Stimulated activated CD4-positive, alpha-beta T cell treated with anti-CD3 and anti-CD28 coated beads, TNF-alpha, amount 100 ng/mL, for 4 hours (primary cell): Measurements from ENCODE around the gene ZNF593OS.

ENCODE experiments used
- DNase-seq, 3 experiments: peaks; one replicate each; pipeline ENCODE4 v3.0.0-alpha.2; 2020; ENCODE audit warnings: low read depth in 3 of 3

ZNF593OS gene

DNA sequence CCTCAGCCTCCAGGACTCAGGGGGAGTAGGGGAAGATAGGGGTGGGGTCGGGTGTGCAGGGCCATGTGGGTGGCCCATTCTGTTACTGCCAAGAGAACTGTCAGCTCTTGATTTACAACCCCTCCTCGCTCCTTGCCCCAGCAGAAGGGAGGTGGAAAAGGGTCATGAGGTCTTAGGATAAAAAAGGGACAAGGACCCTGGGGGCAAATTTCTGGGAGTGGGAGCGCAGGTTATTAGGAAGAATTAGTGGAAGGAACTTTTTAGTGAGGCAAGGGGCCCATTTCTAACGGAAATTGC, 11.9 kb downstream of the ZNF593OS start:
- DNase-seq, result no peak

DNA sequence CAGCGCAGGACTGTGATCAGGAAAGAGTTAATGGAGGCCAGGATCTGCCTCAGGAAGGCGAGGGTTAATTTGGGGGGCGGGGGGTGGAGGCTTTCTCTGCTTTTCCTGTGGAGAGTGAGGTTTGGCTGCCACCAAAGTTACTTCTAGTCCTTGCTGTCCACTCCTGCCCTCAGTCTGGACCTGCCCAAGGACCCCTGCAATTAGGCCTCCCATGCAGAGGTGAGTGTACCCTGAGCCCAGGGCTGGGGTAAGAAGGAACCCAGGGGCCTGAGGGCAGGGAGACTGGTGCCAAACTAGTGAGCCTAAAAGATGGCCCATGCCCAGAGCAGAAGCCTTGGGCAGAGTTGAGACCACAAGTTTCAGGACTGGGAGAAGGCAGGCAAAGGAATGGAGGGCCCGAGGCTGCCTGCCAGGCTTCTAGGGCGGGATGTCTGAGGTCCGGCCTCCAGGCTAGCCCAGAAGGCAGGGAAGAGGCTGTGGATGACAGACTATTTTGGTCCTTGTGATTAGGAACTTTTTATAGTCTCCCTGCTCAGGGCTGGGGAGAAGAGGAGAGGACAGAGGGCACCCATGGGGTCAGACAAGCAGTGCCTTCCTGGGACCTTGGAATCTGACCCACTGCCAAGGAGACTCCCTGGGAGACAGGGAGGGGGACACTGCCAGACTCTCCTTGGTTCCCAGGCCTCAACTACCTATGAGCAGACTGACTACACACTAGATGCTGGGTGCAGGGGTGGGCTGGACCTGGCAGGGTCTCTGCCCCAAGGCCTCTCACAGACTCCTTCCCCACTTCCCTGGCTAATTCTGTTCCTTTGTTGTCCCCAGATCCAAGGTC, 12.5 kb downstream of the ZNF593OS start, which contains the start of gene FAM110D:
Gene FAM110D (plus strand): TSS at position 172 of the 835 bp plus-strand sequence. CDS start 2,213 bp downstream, outside the sequence.
- no peak for DNase-seq

DNA sequence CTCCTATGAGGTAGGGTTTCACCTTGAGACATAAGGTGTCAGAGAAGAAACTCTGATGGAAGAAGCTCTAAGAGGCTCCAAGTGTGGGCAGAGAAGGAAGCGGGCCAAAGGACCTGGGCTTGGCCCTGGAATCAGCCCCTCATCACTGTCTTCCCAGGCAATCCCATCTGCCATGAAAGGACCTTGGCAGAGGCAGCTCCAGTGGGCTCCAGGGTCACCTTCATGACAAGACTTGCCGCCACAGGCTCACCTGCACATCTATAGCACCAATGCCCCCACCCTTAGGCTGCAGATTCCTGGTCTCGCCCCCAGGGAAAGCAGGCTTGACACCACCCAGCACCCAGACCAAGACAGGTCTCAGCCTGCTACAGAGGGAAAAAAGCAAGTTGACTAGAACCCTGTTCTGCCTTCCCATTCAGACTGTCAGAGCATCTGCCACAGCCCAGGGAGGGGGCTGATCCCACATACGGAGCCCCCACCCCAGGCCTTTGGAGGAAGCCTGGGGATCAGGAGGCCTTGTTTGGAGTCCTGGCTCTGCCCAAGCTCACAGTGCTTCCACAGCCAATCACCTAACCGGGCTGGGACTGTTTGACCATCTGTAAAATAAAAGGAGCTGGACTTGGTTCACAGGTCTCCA, 13.2 kb downstream of the ZNF593OS start:
- DNase-seq, result no peak

DNA sequence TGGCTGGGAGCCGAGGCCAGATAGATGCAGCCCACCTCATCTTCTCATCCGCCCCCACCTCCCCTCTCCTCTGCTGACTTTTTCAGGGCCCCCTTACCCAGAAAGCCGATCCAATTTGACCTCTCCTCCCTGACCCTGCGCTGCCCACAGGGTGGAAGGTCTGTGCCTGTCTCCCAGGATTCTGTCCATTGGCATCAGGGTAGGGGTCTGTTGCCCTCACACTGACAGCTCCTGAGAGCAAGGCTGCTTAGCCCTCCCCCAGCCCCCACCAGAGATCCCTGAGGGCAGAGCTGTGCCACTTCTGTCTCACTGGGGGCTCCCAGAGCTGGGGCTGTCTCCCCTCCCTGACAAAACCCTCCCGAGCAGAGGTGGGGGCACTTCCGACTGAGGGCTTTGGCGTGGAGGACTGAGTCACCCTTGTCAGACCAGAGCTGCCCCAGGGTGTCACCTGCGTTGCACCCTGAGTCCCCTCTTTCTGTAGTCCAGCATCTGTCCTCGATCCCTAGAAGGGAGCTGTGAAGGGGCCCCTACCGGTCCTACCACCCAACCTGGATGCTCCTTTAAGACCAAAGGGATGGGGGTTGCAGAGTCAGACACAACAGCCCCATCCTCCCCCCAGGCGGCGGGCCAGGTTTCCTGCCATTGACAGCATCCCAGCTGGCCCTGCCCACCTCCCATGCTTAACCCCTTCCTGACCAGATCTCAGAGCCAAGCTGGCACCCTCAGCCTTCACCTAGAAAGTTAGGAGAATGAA, 15.2 kb downstream of the ZNF593OS start:
- no peak for DNase-seq

DNA sequence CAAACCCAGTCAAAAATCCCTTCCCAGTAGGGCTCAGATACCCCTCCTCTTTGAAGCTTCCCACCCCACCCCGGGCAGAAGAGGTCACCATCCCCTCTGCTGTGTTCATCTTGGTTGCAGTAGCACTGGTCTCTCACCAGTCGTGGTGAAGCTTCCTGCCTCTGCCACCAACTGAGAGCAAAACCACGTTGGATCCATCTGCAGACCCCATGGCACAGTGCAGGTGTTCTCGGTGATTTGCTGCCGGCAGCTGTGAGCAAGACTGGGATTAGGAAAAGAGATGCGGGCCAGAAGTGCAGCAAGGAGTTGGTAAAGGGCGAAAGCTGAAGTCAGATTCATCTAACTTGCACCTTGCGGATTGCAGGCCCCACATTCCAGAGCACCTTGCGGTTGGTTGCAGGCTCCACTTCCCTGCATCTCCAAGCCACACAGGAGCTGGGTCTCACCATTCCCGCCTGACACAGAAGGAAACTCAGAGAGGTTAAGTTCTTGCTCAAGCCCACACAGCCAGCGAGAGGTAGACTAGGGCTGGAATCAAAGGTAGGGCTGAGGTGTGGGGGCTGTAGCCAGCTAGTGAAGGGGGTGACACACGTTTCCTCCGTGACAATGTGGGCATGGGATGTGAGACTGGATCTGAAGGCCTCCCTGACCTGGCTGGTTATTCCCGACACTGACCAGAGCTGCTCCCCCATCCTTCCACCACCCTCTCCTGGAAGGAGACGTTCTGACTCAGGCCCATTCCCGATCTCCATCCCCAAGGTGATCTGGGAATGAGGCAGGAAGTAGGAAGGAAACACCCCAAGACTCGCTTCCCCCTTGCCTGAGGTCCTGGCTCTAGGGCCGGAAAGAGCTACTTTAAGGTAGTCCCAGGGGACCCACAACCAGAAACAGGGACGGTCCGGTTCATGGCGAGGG, 16.0 kb downstream of the ZNF593OS start:
- no peak for DNase-seq

DNA sequence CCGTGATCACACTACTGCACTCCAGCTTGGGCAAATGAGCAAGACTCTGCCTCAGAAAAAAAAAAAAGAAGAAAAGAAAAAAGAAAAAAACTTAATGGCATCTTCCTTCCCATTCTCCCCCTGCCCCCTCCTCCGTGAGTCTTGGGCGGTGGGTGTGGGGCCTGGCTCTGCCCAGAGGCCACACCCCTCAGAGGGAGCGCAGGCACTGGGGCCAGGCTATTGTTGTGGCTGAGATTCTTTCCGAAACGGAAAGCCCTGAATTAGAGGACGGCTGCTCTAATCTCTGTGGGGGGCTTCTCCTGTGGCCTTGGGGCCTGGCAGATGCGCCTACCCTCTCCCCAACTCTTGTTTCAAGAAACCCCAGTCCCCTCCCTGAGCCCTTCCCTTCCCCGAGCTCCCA, 16.9 kb downstream of the ZNF593OS start:
- no peak for DNase-seq

DNA sequence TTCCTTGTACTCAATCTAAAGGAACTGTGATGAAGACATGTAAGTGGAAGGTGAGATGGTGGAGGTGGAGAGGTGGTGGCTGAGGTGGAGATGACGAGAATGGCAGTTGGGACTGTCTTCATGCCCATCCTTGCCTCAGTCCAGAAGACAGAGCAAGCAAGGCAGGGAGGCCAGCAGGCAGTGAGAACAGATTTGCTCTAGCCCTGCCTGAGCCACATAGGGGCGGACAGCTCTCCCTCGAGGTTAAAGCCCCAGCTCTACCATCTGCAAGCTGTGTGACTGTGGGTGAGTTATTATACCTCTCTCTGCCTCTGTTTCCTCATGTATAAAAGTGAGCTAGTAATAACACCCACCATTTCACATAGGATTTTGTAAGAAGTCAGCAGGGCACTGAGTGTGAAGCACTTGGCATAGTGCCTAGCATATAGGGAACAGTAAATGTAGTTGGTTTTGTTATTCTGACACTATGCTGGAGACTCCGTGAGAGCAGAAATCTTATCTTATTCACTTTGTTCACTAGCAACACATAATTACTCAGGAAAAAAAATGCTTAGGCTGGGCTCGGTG, 17.6 kb downstream of the ZNF593OS start:
- no peak for DNase-seq

DNA sequence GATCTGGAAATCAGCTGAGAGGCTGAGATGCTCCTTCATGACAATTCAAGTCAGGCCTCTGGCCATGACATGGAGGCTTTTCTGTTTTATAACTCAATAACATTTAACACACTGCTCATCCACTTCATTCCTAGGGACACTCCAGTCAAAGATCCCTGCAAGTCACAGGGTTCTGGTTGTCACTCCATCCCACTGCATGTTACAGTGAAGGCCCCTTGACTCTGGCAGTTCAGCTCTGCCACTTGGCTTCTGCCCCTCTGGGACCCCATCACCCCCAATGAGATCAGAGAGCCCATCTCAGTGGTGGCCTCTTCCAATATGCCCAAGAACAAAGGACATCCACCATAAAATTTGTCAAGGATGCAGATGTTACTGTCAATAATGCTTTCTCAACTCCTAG, 22.7 kb downstream of the ZNF593OS start:
- no peak for DNase-seq

DNA sequence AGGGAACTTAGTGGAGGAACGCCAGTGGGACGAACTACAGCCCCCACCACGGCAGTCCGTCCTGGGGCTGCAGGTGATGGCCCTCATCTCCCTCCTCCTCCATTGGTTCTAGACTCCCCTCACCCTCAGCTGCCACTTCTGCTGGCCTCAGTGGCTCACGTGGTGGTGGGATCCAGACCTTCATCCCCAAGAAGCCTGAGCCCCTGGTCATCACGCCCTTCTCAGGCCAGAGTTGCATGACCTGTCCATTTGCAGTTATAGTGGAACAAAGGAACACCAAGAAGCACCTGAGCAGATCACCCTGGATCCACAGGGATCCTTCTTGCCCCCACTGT, 25.7 kb downstream of the ZNF593OS start:
- DNase-seq, result no peak

DNA sequence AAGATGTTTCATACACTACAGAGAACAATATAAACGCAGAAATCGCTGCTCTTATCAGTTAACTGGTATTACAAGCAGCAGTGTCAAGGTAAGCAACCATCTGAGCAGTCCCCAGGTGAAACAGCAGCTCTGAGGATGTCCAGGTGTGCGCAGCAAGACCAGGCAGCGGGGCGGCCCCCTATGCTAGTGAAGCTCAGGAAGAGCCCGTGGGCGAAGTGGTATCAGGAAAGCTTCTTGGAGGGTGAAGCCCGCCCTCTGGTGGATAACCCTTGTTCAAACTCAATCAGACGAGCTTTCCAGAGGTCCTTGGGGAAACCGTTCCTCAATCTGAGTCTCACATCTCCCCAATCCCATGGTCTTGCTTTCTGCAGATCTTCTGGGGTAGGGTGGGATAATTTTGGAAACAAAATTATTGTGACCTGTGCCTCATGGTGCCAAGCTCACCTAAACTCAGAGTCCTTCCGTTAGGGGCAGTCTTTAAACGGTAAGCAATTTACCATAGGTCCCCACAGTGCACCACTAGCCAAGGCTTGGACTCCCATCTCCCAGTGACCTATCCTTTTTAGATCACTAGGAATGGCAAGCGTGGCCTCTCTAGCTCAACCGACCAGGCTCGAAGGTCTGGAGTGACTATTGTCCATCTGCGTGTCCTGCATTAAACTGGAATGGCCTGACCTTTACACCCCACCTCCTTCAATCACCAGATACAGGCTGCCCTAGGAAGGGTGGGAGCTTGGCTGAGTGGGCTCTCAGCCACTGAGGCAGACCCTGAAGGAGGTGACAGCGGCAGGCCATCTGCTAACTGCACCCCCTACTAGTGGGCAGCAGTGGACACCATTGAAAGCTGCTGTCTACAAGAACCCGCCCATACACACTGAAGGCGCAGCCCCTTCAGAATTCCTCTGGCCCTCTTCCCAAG, 26.3 kb downstream of the ZNF593OS start:
- peak; percentile 41 to 58 (median 49) for DNase-seq

DNA sequence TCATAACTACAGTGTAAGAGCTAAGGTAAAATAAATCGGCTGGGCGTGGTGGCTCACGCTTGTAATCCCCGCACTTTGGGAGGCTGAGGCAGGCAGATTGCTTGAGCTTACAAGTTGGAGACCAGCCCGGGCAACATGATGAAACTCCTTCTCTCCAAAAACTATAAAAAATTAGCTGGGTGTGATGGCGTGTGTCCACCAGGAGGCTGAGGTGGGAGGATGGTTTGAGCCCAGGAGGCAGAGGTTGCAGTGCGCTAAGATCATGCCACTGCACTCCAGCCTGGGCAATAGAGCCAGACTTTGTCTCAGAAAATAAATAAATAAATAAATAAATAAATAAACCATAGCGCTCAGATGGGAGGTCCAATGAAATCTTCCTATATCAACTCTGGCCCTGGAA, 29.5 kb downstream of the ZNF593OS start:
- DNase-seq, result no peak

DNA sequence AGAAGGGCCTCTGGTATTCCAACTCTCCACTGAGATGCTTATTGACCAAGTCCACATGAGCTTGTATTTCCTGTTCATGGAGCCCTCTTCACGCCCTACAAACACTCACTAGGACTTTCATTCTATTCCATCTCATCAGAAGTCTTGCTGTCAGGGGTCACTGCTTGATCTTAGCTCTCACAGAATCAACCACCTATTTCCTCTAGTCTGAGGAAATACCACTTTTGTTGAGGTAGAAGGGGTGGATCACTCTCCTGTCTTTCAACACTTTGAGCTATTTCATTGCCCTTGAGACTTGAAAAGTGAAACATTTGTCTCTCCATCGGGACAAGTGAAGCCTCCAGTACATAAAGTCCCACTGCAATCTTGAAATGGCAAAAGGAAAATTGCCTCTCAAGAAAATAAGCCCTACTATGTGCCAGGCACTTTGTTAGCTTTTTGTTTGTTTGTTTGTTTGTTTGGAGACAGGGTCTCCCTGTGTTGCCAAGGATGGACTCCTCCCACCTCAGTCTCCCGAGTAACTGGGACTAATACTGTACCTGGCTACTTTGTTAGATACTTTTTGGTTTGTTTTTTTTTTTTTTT, 32.6 kb downstream of the ZNF593OS start:
- no peak for DNase-seq

DNA sequence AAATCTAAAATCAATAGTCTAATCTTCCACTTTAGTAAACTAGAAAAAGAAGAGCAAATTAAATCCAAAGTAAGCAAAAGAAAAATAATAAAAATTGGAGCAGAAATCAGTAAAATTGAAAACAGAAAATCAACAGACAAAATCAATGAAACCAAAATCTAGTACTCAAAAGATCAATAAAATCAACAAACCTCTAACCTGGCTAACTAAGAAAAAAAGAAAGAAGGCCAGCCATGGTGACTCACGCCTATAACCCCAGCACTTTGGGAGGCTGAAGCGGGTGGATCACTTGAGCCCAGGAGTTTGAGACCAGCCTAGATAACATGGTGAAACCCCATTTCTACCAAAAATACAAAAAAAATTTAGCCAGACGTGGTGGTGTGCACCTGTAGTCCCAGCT, 37.2 kb downstream of the ZNF593OS start:
- DNase-seq, result no peak

DNA sequence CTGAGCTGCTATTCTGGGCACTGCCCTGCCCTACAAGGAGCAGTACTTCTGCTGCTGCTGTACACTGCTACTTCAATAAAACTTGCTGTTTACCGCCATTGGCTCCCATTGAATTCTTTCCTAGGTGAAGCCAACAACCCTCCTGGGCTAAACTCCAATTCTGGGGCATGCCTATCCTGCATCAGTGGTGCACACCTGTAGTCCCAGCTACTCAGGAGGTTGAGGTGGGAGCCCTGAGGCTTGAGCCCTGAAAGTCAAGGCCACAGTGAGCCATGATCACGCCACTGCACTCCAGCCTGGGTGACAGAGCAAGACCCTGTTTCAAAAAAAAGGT, 38.8 kb downstream of the ZNF593OS start:
- no peak for DNase-seq

DNA sequence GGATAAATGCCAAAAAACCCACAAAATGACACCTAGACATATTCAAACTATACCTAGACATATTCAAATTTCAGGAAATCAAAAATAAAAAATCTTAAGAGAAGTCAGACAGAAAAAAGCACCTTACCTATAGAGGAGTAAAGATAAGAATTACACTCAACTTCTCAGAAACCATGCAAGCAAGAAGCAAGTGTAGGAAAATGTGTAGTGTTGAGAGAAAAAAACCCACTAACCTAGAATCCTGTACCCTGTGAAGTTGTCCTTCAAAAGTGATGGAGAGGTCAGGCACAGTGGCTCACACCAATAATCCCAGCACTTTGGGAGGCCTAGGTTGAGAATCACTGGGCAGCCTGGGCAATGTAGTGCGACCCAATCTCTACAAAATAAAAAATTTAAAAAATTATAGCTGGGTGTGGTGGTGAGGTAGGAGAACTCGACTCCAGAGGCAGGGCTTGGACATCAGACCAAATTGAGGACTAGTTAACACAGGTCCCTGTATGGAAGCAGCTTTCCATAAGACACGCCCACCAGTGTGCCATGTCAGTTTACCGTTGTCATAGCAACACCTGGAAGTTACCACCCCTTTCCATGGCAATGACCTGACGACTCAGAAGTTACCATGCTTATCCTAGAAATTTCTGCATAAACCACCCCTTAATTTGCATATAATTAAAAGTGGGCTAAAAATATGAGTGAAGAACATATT, 39.4 kb downstream of the ZNF593OS start:
- DNase-seq, result no peak

DNA sequence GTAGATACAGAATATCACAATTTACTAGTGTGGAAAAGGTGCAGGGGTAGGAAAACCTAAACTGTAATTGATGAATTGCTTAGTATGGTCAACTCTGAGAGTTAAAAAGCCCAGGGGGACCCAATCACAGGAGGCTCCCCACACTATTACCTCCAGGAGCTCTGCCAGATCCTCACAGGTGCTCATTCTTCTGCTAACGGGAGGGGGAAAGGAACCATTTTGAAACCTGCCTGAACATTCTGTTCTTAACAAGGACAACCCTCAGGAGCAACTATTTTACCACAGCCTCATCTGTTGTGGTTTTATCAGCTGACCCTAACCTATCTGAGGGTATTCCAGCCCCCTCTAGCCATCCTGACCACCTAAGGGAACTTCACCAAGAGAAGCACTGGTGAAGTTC, 40.9 kb downstream of the ZNF593OS start:
- no peak for DNase-seq

DNA sequence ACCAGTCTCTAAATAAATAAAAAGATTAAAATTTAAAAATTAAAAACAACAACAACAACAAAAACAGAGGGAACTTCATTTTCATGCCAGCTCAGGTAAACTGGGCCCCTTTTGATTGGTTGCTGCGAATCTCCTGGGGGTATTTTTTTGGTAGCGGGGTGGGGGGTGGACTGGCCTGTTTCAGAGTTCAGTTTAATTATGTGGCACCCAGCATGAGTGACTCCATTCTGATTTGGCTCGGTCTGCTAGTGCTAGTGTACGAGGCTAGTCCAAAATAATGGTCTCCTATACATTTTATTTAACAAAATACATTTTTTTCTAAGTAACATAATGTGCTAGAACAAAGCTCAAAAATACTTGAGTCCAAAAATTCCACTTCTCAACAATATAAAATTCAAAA, 41.9 kb downstream of the ZNF593OS start:
- no peak for DNase-seq

DNA sequence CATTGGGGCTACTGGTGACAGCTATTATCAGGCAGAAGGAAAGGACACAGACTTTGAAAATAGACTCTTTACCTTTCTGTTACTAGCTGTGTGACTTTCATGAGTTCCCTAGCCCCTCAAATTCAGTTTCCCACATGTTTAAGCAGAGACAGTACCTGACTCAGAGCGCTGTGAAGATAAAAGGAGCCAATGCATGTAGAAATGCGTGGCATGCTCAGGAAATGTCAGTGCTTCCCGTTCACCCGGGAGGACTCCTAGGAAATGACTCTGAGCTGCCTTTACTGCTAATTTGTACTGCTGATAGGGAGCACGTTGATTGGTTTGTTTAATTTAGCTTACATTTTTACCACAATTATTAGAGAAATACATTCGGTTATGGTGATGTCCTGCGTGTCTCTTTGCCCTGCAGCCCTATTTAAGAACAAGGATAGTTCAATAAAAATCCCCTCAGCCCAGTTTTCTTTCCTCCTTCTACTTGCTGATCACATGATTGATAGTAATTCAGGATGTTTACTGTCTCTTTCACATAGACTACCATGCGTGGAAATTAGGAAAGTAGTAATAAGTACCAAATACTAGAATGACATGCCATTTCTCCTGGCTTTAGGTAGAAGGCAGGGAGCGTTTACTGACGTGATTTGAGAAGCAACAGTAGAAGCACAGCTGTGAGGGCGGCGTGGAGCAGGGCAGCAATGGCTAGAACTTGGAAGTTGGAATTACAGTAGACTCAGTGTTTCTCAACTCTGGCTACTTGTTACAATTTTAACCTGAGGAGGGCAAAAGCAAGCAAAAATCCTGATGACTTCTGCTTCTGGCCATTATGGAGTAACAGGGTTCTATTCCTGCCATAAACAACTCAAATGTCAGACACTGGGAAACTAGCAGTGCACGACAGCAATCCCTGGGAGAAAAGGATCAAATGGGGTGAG, 44.1 kb downstream of the ZNF593OS start:
- no peak for DNase-seq
